GM12878 (cell line): Measurements from ENCODE around the gene MGAT5. TPM values are rescaled to one million over a fixed set of nuclear protein-coding genes. Genes with fewer than 3 reads are reported as not detected.

Experiments used
- ATF7 ChIP-seq: fragments of 450-650 bp; IDR thresholded peaks from 2 replicates; pipeline ENCODE4 v1.6.1; 2016; ENCODE audit warnings: low read depth, mild to moderate bottlenecking
- BHLHE40 ChIP-seq, 2 experiments: fragments of 450-650 bp in 1 of 2; IDR thresholded peaks; 2 replicates each; pipeline ENCODE4 v1.6.1; 2011 to 2017; ENCODE audit warnings: low read depth in 2 of 2, borderline replicate concordance in 1 of 2, improper control_type of control experiment in 1 of 2, low read length in 1 of 2, mild to moderate bottlenecking in 1 of 2
- BMI1 ChIP-seq: fragments of 450-650 bp; IDR thresholded peaks from 2 replicates; pipeline ENCODE4 v1.6.1; 2016; ENCODE audit warnings: mild to moderate bottlenecking, moderate library complexity, borderline replicate concordance
- CHD2 ChIP-seq: IDR thresholded peaks from 2 replicates; pipeline ENCODE4 v1.6.1; 2011; ENCODE audit warnings: low read depth, low read length, improper control_type of control experiment, borderline replicate concordance
- DPF2 ChIP-seq: fragments of 450-650 bp; IDR thresholded peaks from 2 replicates; pipeline ENCODE4 v1.6.1; 2017; ENCODE audit warnings: mild to moderate bottlenecking
- EED ChIP-seq: sonication (generic); IDR thresholded peaks from 2 replicates; pipeline ENCODE4 v1.6.1; 2016; ENCODE audit warnings: antibody characterized with exemption, low read depth
- ETV6 ChIP-seq, 2 experiments: fragments of 450-650 bp in 1 of 2; IDR thresholded peaks in 1 of 2; conservative IDR thresholded peaks in 1 of 2; 2 replicates each; pipeline ENCODE4 v1.6.1; 2014; ENCODE audit warnings: antibody characterized with exemption in 1 of 2, borderline replicate concordance in 1 of 2, low read depth in 1 of 2, mild to moderate bottlenecking in 1 of 2, moderate library complexity in 1 of 2
- FOXM1 ChIP-seq: IDR thresholded peaks from 2 replicates; pipeline ENCODE4 v1.6.1; 2012; ENCODE audit warnings: low read depth, mild to moderate bottlenecking, inconsistent platforms, low read length, moderate library complexity
- IKZF1 ChIP-seq: fragments of 450-650 bp; conservative IDR thresholded peaks from 2 replicates; pipeline ENCODE4 v1.6.1; 2017; ENCODE audit warnings: antibody characterized with exemption, mild to moderate bottlenecking
- JUNB ChIP-seq: IDR thresholded peaks from 2 replicates; pipeline ENCODE4 v1.6.1; 2016; ENCODE audit warnings: antibody characterized with exemption, mild to moderate bottlenecking
- MTA2 ChIP-seq: fragments of 450-650 bp; IDR thresholded peaks from 2 replicates; pipeline ENCODE4 v1.6.1; 2016; ENCODE audit warnings: low read depth, mild to moderate bottlenecking, moderate library complexity
- NFIC ChIP-seq: IDR thresholded peaks from 2 replicates; pipeline ENCODE4 v1.6.1; 2012; ENCODE audit warnings: low read depth, mild to moderate bottlenecking, inconsistent platforms, low read length, moderate library complexity
- PKNOX1 ChIP-seq: fragments of 450-650 bp; IDR thresholded peaks from 2 replicates; pipeline ENCODE4 v1.6.1; 2016; ENCODE audit warnings: mild to moderate bottlenecking
- RAD51 ChIP-seq: fragments of 450-650 bp; IDR thresholded peaks from 2 replicates; pipeline ENCODE4 v1.6.1; 2016; ENCODE audit warnings: moderate library complexity, mild to moderate bottlenecking, inconsistent platforms
- RELB ChIP-seq: fragments of 450-650 bp; IDR thresholded peaks from 2 replicates; pipeline ENCODE4 v1.6.1; 2017; ENCODE audit warnings: low read depth, mild to moderate bottlenecking, moderate library complexity
- SKIL ChIP-seq: fragments of 450-650 bp; IDR thresholded peaks from 2 replicates; pipeline ENCODE4 v1.6.1; 2017; ENCODE audit warnings: mild to moderate bottlenecking, low read depth, inconsistent platforms; ENCODE audit not compliant: poor library complexity, severe bottlenecking
- SMC3 ChIP-seq: IDR thresholded peaks from 2 replicates; pipeline ENCODE4 v1.6.1; 2011; ENCODE audit warnings: low read length, improper control_type of control experiment, borderline replicate concordance
- SP1 ChIP-seq: IDR thresholded peaks from one replicate; pipeline ENCODE4 v1.6.1; 2011; ENCODE audit warnings: low read depth, low read length
- TCF7 ChIP-seq: IDR thresholded peaks from 2 replicates; pipeline ENCODE4 v1.6.1; 2014; ENCODE audit warnings: antibody characterized with exemption, borderline replicate concordance
- polyA plus RNA-seq, 11 experiments: library from polyadenylated mRNA; depleted of rRNA in 4 of 11; unstranded in 6 of 11; stranded (reverse) in 5 of 11; fragments of >200 nt; fragmentation: Nextera tagmentation in 4 of 11; fragmentation: Illumina TruSeq in 1 of 11; extraction: Ambion mirVana in 4 of 11; extraction: Trizol in 1 of 11; gene quantifications; 1 replicate in 1 of 11; 2 replicates in 10 of 11; pipeline versions ENCODE4 v1.2.1 to v1.2.3, GENCODE V29; 2011 to 2016; ENCODE audit warnings: inconsistent platforms in 2 of 11, missing spikeins in 2 of 11, low read depth in 1 of 11
- total RNA-seq, 4 experiments: library from RNA; depleted of rRNA in 3 of 4; stranded (reverse); fragments of >200 nt in 3 of 4; fragmentation: Illumina TruSeq in 1 of 4; extraction: Trizol in 1 of 4; gene quantifications; 2 replicates each; pipeline versions ENCODE4 v1.2.1 to v1.2.3, GENCODE V29; 2013 to 2021

Gene MGAT5
- total and polyA plus RNA-seq, 10 of the 15 experiments (the other 5 are each of a cell fraction or from before 2014, with no cell fraction given), result 4.9 to 104 (median 36.2) TPM

GRCh38 chr2:134247679-134248078 is 6.2 kb upstream of the MGAT5 start (continued):
- TF ChIP-seq ETV6 (conservative IDR thresholded peaks at IDR 0.05 in 1 of 2, IDR thresholded peaks at IDR 0.05 in 1 of 2; ENCODE audit: borderline replicate concordance in 1 of 2, low read depth in 1 of 2) (peak in 1 of 2 experiments; percentile 62; a peak in 1 of 4 replicates), BHLHE40 (IDR thresholded peaks at IDR 0.05; ENCODE audit: borderline replicate concordance in 1 of 2, low read depth in 2 of 2, low read length in 1 of 2) (peak in 1 of 2 experiments; percentile 13; a peak in 1 of 4 replicates), NFIC (peak; percentile 77), TCF7 (peak; percentile 46; the same call in 1 of the 2 replicates), FOXM1 (peak; percentile 49; the same call in 1 of the 2 replicates), MTA2 (peak; percentile 44), IKZF1 (peak; percentile 67; the same call in 1 of the 2 replicates), JUNB (no peak; the same call in 1 of the 2 replicates), DPF2 (peak; percentile 58; the same call in 1 of the 2 replicates), SKIL (peak; percentile 53), PKNOX1 (peak; percentile 35; the same call in 1 of the 2 replicates), BMI1 (no peak), SP1 (no peak), ATF7 (0 out of 2 replicates have a peak, but pooled peaks have one; percentile 43), RELB (peak; percentile 43; the same call in 1 of the 2 replicates), RAD51 (no peak), SMC3 (no peak; the same call in 1 of the 2 replicates), EED (peak; percentile 81), CHD2 (no peak)
- TF ChIP-seq, all 136 proteins: peak for 27
